ENCODE data around the gene TTYH1. TPM values are rescaled to one million over a fixed set of nuclear protein-coding genes. Genes with fewer than 3 reads are reported as not detected.

TTYH1 gene
- total RNA-seq, 2 donors from 2014 or later, result not detected

GRCh38 chr19:54407780-54408179, 7.5 kb upstream of the TTYH1 start:
- Mint-ChIP-seq H3K4me1 (peaks cover 7% of the 10 kb centered on the region), H3K4me3 (no peak overlapping the region), H3K36me3 (ENCODE audit: low read depth) (no peaks in the 10 kb centered on the region), H3K27ac (no peak overlapping the region), H3K27me3 (peaks cover 8% of the 10 kb centered on the region)
- no peaks in the 10 kb centered on the region for H3K9me3 ChIP-seq (ENCODE audit: control insufficient read depth, low read length, poor library complexity, severe bottlenecking)
- DNase-seq (no peak), ATAC-seq (no peak)

- Mint-ChIP-seq H3K4me3 (peak overlapping the region; percentile 2), H3K4me1 (peaks cover 5% of the 10 kb centered on the region), H3K27me3 (peaks cover 3% of the 10 kb centered on the region), H3K27ac (no peak overlapping the region), H3K36me3 (ENCODE audit: low read depth) (no peaks in the 10 kb centered on the region)
- DNase-seq, result no peak
- no peak for ATAC-seq
- no peaks in the 10 kb centered on the region for H3K9me3 ChIP-seq (ENCODE audit: control insufficient read depth, low read length, poor library complexity, severe bottlenecking)
Measured at GRCh38 chr19:54408456-54409026, 6.7 kb upstream of the TTYH1 start.

GRCh38 chr19:54411033-54411432, 4.2 kb upstream of the TTYH1 start:
- peaks cover 2% of the 10 kb centered on the region for H3K36me3 Mint-ChIP-seq (ENCODE audit: low read depth)
- peaks cover 12% of the 10 kb centered on the region for H3K27me3 Mint-ChIP-seq
- DNase-seq (no peak), ATAC-seq (no peak)
- H3K9me3 ChIP-seq (ENCODE audit: control insufficient read depth, low read length, poor library complexity, severe bottlenecking), result no peaks in the 10 kb centered on the region
- peaks cover 6% of the 10 kb centered on the region for H3K4me1 Mint-ChIP-seq
- no peak overlapping the region for H3K27ac Mint-ChIP-seq
- H3K4me3 Mint-ChIP-seq, result no peak overlapping the region

- ATAC-seq (no peak), DNase-seq (no peak)
- no peaks in the 10 kb centered on the region for H3K9me3 ChIP-seq (ENCODE audit: control insufficient read depth, low read length, poor library complexity, severe bottlenecking)
- Mint-ChIP-seq H3K27me3 (peaks cover 24% of the 10 kb centered on the region), H3K36me3 (ENCODE audit: low read depth) (peaks cover 8% of the 10 kb centered on the region), H3K4me3 (no peak overlapping the region), H3K4me1 (peaks cover 15% of the 10 kb centered on the region), H3K27ac (no peak overlapping the region)
Measured at GRCh38 chr19:54412877-54413276, 2.4 kb upstream of the TTYH1 start.

- DNase-seq (no peak), ATAC-seq (no peak)
- Mint-ChIP-seq H3K36me3 (ENCODE audit: low read depth) (peaks cover 13% of the 10 kb centered on the region), H3K4me3 (no peak overlapping the region), H3K27me3 (peaks cover 29% of the 10 kb centered on the region), H3K27ac (no peak overlapping the region), H3K4me1 (peaks cover 19% of the 10 kb centered on the region)
- no peaks in the 10 kb centered on the region for H3K9me3 ChIP-seq (ENCODE audit: control insufficient read depth, low read length, poor library complexity, severe bottlenecking)
Measured at GRCh38 chr19:54414156-54414555, 1.1 kb upstream of the TTYH1 start.

GRCh38 chr19:54415901-54416673, 823 bp downstream of the TTYH1 start:
- DNase-seq (no peak), ATAC-seq (no peak)
- Mint-ChIP-seq H3K27me3 (peaks cover 34% of the 10 kb centered on the region), H3K36me3 (ENCODE audit: low read depth) (peaks cover 13% of the 10 kb centered on the region), H3K4me1 (peaks cover 20% of the 10 kb centered on the region), H3K4me3 (no peak overlapping the region), H3K27ac (no peak overlapping the region)
- no peaks in the 10 kb centered on the region for H3K9me3 ChIP-seq (ENCODE audit: control insufficient read depth, low read length, poor library complexity, severe bottlenecking)

- no peak for DNase-seq
- peaks cover 34% of the 10 kb centered on the region for H3K27me3 Mint-ChIP-seq
- ATAC-seq, result no peak
- peaks cover 13% of the 10 kb centered on the region for H3K36me3 Mint-ChIP-seq (ENCODE audit: low read depth)
- peaks cover 19% of the 10 kb centered on the region for H3K4me1 Mint-ChIP-seq
- H3K4me3 Mint-ChIP-seq, result no peak overlapping the region
- no peak overlapping the region for H3K27ac Mint-ChIP-seq
- H3K9me3 ChIP-seq (ENCODE audit: control insufficient read depth, low read length, poor library complexity, severe bottlenecking), result no peaks in the 10 kb centered on the region
Measured at GRCh38 chr19:54416695-54417491, 1.6 kb downstream of the TTYH1 start.

GRCh38 chr19:54418030-54418929, 3.0 kb downstream of the TTYH1 start:
- no peaks in the 10 kb centered on the region for H3K9me3 ChIP-seq (ENCODE audit: control insufficient read depth, low read length, poor library complexity, severe bottlenecking)
- Mint-ChIP-seq H3K36me3 (ENCODE audit: low read depth) (peaks cover 15% of the 10 kb centered on the region), H3K27ac (peak overlapping the region; percentile 82), H3K4me3 (peak overlapping the region; percentile 92), H3K27me3 (peaks cover 34% of the 10 kb centered on the region), H3K4me1 (peaks cover 19% of the 10 kb centered on the region)
- DNase-seq, result no peak
- peak; percentile 73 for ATAC-seq

- DNase-seq (no peak), ATAC-seq (no peak)
- H3K4me3 Mint-ChIP-seq, result no peak overlapping the region
- H3K9me3 ChIP-seq (ENCODE audit: control insufficient read depth, low read length, poor library complexity, severe bottlenecking), result no peaks in the 10 kb centered on the region
- peaks cover 19% of the 10 kb centered on the region for H3K4me1 Mint-ChIP-seq
- H3K36me3 Mint-ChIP-seq (ENCODE audit: low read depth), result peaks cover 13% of the 10 kb centered on the region
- peaks cover 40% of the 10 kb centered on the region for H3K27me3 Mint-ChIP-seq
- H3K27ac Mint-ChIP-seq, result no peak overlapping the region
Measured at GRCh38 chr19:54418930-54419800, 3.9 kb downstream of the TTYH1 start.

GRCh38 chr19:54420068-54420382, 4.8 kb downstream of the TTYH1 start:
- DNase-seq (no peak), ATAC-seq (no peak)
- Mint-ChIP-seq H3K36me3 (ENCODE audit: low read depth) (peaks cover 13% of the 10 kb centered on the region), H3K27me3 (peaks cover 36% of the 10 kb centered on the region), H3K4me3 (no peak overlapping the region), H3K4me1 (peaks cover 19% of the 10 kb centered on the region), H3K27ac (no peak overlapping the region)
- no peaks in the 10 kb centered on the region for H3K9me3 ChIP-seq (ENCODE audit: control insufficient read depth, low read length, poor library complexity, severe bottlenecking)

- Mint-ChIP-seq H3K4me1 (peaks cover 19% of the 10 kb centered on the region), H3K27ac (no peak overlapping the region), H3K4me3 (no peak overlapping the region), H3K36me3 (ENCODE audit: low read depth) (peaks cover 13% of the 10 kb centered on the region), H3K27me3 (peaks cover 42% of the 10 kb centered on the region)
- no peaks in the 10 kb centered on the region for H3K9me3 ChIP-seq (ENCODE audit: control insufficient read depth, low read length, poor library complexity, severe bottlenecking)
- DNase-seq (no peak), ATAC-seq (no peak)
Measured at GRCh38 chr19:54420383-54421168, 5.3 kb downstream of the TTYH1 start.

GRCh38 chr19:54421169-54421516, 5.9 kb downstream of the TTYH1 start:
- H3K27me3 Mint-ChIP-seq, result peaks cover 42% of the 10 kb centered on the region
- H3K9me3 ChIP-seq (ENCODE audit: control insufficient read depth, low read length, poor library complexity, severe bottlenecking), result no peaks in the 10 kb centered on the region
- DNase-seq, result no peak
- peaks cover 13% of the 10 kb centered on the region for H3K36me3 Mint-ChIP-seq (ENCODE audit: low read depth)
- ATAC-seq, result no peak
- no peak overlapping the region for H3K4me3 Mint-ChIP-seq
- H3K4me1 Mint-ChIP-seq, result peaks cover 17% of the 10 kb centered on the region
- H3K27ac Mint-ChIP-seq, result no peak overlapping the region

Measured in T-helper 17 cell (primary cell).